ENCODE results near the gene UCN2. TPM values are rescaled to one million over a fixed set of nuclear protein-coding genes. Genes with fewer than 3 reads are reported as not detected.

Gene UCN2
- total RNA-seq, 1 experiment from 2014 or later: not detected

DNA sequence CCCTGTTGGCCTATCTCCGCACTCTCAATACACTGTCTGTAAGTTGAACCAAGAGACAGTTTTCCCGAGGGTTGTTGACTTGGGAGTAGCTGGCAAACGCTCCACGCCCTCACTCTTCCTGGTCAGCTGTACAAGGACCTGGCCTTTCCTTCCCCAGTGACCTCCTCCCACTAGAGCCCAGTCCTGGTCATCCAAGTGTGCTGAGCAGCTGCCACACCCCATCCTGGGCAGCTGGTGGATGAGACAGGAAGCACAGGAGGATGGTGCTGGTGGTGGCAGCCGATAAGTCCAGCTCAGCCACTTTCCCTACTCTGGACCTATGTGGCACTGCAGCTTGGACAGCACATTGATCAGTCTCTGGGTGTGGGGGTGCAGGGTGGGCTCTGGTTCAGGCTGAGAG lies 26.8 kb downstream of the UCN2 start (continued):
- TF ChIP-seq, protein P1, sequence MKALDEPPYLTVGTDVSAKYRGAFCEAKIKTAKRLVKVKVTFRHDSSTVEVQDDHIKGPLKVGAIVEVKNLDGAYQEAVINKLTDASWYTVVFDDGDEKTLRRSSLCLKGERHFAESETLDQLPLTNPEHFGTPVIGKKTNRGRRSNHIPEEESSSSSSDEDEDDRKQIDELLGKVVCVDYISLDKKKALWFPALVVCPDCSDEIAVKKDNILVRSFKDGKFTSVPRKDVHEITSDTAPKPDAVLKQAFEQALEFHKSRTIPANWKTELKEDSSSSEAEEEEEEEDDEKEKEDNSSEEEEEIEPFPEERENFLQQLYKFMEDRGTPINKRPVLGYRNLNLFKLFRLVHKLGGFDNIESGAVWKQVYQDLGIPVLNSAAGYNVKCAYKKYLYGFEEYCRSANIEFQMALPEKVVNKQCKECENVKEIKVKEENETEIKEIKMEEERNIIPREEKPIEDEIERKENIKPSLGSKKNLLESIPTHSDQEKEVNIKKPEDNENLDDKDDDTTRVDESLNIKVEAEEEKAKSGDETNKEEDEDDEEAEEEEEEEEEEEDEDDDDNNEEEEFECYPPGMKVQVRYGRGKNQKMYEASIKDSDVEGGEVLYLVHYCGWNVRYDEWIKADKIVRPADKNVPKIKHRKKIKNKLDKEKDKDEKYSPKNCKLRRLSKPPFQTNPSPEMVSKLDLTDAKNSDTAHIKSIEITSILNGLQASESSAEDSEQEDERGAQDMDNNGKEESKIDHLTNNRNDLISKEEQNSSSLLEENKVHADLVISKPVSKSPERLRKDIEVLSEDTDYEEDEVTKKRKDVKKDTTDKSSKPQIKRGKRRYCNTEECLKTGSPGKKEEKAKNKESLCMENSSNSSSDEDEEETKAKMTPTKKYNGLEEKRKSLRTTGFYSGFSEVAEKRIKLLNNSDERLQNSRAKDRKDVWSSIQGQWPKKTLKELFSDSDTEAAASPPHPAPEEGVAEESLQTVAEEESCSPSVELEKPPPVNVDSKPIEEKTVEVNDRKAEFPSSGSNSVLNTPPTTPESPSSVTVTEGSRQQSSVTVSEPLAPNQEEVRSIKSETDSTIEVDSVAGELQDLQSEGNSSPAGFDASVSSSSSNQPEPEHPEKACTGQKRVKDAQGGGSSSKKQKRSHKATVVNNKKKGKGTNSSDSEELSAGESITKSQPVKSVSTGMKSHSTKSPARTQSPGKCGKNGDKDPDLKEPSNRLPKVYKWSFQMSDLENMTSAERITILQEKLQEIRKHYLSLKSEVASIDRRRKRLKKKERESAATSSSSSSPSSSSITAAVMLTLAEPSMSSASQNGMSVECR (CRISPR knock-in tag; IDR thresholded peaks at IDR 0.05; ENCODE audit: borderline replicate concordance): no peak
- TF ChIP-seq ZNF219 (CRISPR knock-in tag; IDR thresholded peaks at IDR 0.05; ENCODE audit: borderline replicate concordance) (no peak), FOXJ3 (CRISPR knock-in tag; IDR thresholded peaks at IDR 0.05; ENCODE audit: borderline replicate concordance) (no peak)
- TF ChIP-seq, protein P2, sequence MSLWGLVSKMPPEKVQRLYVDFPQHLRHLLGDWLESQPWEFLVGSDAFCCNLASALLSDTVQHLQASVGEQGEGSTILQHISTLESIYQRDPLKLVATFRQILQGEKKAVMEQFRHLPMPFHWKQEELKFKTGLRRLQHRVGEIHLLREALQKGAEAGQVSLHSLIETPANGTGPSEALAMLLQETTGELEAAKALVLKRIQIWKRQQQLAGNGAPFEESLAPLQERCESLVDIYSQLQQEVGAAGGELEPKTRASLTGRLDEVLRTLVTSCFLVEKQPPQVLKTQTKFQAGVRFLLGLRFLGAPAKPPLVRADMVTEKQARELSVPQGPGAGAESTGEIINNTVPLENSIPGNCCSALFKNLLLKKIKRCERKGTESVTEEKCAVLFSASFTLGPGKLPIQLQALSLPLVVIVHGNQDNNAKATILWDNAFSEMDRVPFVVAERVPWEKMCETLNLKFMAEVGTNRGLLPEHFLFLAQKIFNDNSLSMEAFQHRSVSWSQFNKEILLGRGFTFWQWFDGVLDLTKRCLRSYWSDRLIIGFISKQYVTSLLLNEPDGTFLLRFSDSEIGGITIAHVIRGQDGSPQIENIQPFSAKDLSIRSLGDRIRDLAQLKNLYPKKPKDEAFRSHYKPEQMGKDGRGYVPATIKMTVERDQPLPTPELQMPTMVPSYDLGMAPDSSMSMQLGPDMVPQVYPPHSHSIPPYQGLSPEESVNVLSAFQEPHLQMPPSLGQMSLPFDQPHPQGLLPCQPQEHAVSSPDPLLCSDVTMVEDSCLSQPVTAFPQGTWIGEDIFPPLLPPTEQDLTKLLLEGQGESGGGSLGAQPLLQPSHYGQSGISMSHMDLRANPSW (CRISPR knock-in tag; conservative IDR thresholded peaks at IDR 0.05; ENCODE audit: low read depth): no peak
- TF ChIP-seq, protein P3, sequence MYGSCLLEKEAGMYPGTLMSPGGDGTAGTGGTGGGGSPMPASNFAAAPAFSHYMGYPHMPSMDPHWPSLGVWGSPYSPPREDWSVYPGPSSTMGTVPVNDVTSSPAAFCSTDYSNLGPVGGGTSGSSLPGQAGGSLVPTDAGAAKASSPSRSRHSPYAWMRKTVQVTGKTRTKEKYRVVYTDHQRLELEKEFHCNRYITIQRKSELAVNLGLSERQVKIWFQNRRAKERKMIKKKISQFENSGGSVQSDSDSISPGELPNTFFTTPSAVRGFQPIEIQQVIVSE (CRISPR knock-in tag; IDR thresholded peaks at IDR 0.05; ENCODE audit: borderline replicate concordance): no peak
- TF ChIP-seq, protein P4, sequence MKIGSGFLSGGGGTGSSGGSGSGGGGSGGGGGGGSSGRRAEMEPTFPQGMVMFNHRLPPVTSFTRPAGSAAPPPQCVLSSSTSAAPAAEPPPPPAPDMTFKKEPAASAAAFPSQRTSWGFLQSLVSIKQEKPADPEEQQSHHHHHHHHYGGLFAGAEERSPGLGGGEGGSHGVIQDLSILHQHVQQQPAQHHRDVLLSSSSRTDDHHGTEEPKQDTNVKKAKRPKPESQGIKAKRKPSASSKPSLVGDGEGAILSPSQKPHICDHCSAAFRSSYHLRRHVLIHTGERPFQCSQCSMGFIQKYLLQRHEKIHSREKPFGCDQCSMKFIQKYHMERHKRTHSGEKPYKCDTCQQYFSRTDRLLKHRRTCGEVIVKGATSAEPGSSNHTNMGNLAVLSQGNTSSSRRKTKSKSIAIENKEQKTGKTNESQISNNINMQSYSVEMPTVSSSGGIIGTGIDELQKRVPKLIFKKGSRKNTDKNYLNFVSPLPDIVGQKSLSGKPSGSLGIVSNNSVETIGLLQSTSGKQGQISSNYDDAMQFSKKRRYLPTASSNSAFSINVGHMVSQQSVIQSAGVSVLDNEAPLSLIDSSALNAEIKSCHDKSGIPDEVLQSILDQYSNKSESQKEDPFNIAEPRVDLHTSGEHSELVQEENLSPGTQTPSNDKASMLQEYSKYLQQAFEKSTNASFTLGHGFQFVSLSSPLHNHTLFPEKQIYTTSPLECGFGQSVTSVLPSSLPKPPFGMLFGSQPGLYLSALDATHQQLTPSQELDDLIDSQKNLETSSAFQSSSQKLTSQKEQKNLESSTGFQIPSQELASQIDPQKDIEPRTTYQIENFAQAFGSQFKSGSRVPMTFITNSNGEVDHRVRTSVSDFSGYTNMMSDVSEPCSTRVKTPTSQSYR (CRISPR knock-in tag; IDR thresholded peaks at IDR 0.05): no peak

DNA sequence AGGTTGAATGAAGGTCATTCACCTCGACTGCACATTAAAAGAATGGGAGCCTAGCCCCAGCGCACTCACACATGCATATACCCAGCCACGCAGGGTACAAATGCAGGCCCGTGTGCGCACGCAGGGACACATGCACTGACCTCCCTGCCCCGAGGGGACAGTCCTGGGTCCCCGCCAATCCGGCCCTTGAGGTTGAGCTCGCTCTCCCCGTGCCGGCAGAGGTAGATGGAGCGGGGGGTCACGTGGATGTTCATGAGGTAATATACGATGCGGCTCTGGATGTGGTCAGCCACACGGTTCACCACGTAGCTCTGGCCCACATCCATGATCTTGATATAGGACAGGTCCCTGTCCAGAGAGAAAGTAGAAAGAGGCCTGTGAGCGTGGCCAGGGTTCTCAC lies 27.5 kb downstream of the UCN2 start:
- H3K9me3 Mint-ChIP-seq: no peaks in the 10 kb centered on the region
- H3K27me3 Mint-ChIP-seq (ENCODE audit: low read depth): no peaks in the 10 kb centered on the region
- POLR2A ChIA-PET: interaction anchor here (0.5 kb wide), 1 partner anchor 33 kb away, joined by 4 read pairs; no protein-coding TSS in a partner anchor
- peaks cover 65% of the 10 kb centered on the region for H3K36me3 Mint-ChIP-seq
- TF ChIP-seq, protein P5, sequence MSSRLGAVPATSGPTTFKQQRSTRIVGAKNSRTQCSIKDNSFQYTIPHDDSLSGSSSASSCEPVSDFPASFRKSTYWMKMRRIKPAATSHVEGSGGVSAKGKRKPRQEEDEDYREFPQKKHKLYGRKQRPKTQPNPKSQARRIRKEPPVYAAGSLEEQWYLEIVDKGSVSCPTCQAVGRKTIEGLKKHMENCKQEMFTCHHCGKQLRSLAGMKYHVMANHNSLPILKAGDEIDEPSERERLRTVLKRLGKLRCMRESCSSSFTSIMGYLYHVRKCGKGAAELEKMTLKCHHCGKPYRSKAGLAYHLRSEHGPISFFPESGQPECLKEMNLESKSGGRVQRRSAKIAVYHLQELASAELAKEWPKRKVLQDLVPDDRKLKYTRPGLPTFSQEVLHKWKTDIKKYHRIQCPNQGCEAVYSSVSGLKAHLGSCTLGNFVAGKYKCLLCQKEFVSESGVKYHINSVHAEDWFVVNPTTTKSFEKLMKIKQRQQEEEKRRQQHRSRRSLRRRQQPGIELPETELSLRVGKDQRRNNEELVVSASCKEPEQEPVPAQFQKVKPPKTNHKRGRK (CRISPR knock-in tag; IDR thresholded peaks at IDR 0.05; ENCODE audit: borderline replicate concordance): no peak
- TF ChIP-seq NR2C2 (CRISPR knock-in tag; IDR thresholded peaks at IDR 0.05): no peak
- TF ChIP-seq, protein P6, sequence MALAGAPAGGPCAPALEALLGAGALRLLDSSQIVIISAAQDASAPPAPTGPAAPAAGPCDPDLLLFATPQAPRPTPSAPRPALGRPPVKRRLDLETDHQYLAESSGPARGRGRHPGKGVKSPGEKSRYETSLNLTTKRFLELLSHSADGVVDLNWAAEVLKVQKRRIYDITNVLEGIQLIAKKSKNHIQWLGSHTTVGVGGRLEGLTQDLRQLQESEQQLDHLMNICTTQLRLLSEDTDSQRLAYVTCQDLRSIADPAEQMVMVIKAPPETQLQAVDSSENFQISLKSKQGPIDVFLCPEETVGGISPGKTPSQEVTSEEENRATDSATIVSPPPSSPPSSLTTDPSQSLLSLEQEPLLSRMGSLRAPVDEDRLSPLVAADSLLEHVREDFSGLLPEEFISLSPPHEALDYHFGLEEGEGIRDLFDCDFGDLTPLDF (CRISPR knock-in tag; IDR thresholded peaks at IDR 0.05): no peak
- no peak for TF ChIP-seq NR1H2 (CRISPR knock-in tag; IDR thresholded peaks at IDR 0.05)
- TF ChIP-seq, protein P7, sequence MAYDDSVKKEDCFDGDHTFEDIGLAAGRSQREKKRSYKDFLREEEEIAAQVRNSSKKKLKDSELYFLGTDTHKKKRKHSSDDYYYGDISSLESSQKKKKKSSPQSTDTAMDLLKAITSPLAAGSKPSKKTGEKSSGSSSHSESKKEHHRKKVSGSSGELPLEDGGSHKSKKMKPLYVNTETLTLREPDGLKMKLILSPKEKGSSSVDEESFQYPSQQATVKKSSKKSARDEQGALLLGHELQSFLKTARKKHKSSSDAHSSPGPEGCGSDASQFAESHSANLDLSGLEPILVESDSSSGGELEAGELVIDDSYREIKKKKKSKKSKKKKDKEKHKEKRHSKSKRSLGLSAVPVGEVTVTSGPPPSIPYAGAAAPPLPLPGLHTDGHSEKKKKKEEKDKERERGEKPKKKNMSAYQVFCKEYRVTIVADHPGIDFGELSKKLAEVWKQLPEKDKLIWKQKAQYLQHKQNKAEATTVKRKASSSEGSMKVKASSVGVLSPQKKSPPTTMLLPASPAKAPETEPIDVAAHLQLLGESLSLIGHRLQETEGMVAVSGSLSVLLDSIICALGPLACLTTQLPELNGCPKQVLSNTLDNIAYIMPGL (CRISPR knock-in tag; IDR thresholded peaks at IDR 0.05): no peak
- TF ChIP-seq ZNF138 (CRISPR knock-in tag; conservative IDR thresholded peaks at IDR 0.05): no peak
- TF ChIP-seq SMAD3 (CRISPR knock-in tag; IDR thresholded peaks at IDR 0.05; ENCODE audit: borderline replicate concordance): no peak
- H3K27ac Mint-ChIP-seq: no peak overlapping the region
- H3K4me3 Mint-ChIP-seq: no peak overlapping the region
- H3K4me1 Mint-ChIP-seq: no peaks in the 10 kb centered on the region
- CTCF ChIA-PET: interaction anchor here (0.9 to 1.5 kb wide), 2 partner anchors 13 to 100 kb away, joined by 3 to 5 read pairs; no protein-coding TSS in a partner anchor
- ATAC-seq (no peak), DNase-seq (ENCODE audit: low spot score) (no peak)
